SJCRH30 (cell line): Measurements from ENCODE around the gene CILP. TPM values are rescaled to one million over a fixed set of nuclear protein-coding genes. Genes with fewer than 3 reads are reported as not detected.
A peak's percentile ranks its signal among the peaks of the same experiment; 100 is the strongest.

ENCODE experiments used
- DNase-seq, 2 experiments: peaks; one replicate each; pipeline ENCODE4 v3.0.0-alpha.2; 2015 to 2020
- H3K27ac ChIP-seq: fragments of 250-450 bp; sonication (Bioruptor Pico); 2 replicates; pipeline ENCODE4 v1.5.1; 2020; ENCODE audit warnings: mild to moderate bottlenecking, moderate library complexity
- H3K27me3 ChIP-seq: fragments of 250-450 bp; sonication (Bioruptor Pico); 2 replicates; pipeline ENCODE4 v1.5.1; 2020; ENCODE audit warnings: mild to moderate bottlenecking, moderate library complexity
- H3K36me3 ChIP-seq: fragments of 250-450 bp; sonication (Bioruptor Pico); 2 replicates; pipeline ENCODE4 v1.5.1; 2020; ENCODE audit warnings: mild to moderate bottlenecking, moderate library complexity
- H3K4me1 ChIP-seq: fragments of 250-450 bp; sonication (Bioruptor Pico); 2 replicates; pipeline ENCODE4 v1.5.1; 2020; ENCODE audit warnings: mild to moderate bottlenecking, moderate library complexity
- H3K4me3 ChIP-seq: fragments of 250-450 bp; sonication (Bioruptor Pico); 2 replicates; pipeline ENCODE4 v1.5.1; 2020; ENCODE audit warnings: mild to moderate bottlenecking, moderate library complexity
- H3K9me3 ChIP-seq: fragments of 250-450 bp; sonication (Bioruptor Pico); replicated peaks from 2 replicates; pipeline ENCODE4 v1.5.1; 2020; ENCODE audit warnings: mild to moderate bottlenecking, moderate library complexity
- total RNA-seq: library from RNA; depleted of rRNA; stranded (reverse); fragments of >200 nt; shearing (Covaris generic); gene quantifications from 2 replicates; pipeline ENCODE4 v1.2.3, GENCODE V29; 2014; rRNA removed

The CILP gene
- total RNA-seq, 1 experiment from 2014 or later = not detected

- peaks cover 48% of the 10 kb centered on the region for H3K36me3 ChIP-seq
- no peak overlapping the region for H3K27ac ChIP-seq
- H3K27me3 ChIP-seq = no peaks in the 10 kb centered on the region
- no peaks in the 10 kb centered on the region; the same call in 1 of the 2 replicates for H3K9me3 ChIP-seq
- H3K4me3 ChIP-seq = no peak overlapping the region
- DNase-seq = no peak
- no peaks in the 10 kb centered on the region for H3K4me1 ChIP-seq
Measured at GRCh38 chr15:65165875-65166274, 45.4 kb downstream of the CILP start.

GRCh38 chr15:65164139-65164538 lies 47.1 kb downstream of the CILP start:
- DNase-seq = no peak
- Histone ChIP-seq H3K27ac (no peak overlapping the region), H3K9me3 (no peaks in the 10 kb centered on the region; the same call in 1 of the 2 replicates), H3K27me3 (no peaks in the 10 kb centered on the region), H3K4me3 (no peak overlapping the region), H3K4me1 (no peaks in the 10 kb centered on the region), H3K36me3 (peaks cover 36% of the 10 kb centered on the region)

DNA sequence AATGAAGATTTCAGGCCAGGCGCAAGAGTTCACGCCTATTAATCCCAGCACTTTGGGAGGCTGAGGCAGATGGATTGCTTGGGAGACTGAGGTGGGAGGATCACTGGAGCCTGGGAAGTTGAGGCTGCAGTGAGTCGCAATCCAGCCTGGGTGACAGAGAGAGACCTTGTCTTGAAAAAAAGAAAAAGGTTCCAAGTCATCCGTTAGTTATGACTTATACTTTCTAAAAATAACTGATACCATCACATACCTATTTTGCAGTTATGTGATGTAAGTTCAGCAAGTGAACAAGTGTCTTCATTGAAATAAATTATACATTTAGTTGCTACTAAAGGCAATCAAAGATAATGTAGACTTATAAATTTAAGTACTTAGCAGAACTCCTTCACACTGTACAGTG lies 48.2 kb downstream of the CILP start:
- H3K27ac ChIP-seq = no peak overlapping the region
- H3K27me3 ChIP-seq = no peaks in the 10 kb centered on the region
- DNase-seq = no peak
- H3K9me3 ChIP-seq = no peaks in the 10 kb centered on the region; the same call in 1 of the 2 replicates
- H3K4me1 ChIP-seq = no peaks in the 10 kb centered on the region
- peaks cover 44% of the 10 kb centered on the region for H3K36me3 ChIP-seq
- no peak overlapping the region for H3K4me3 ChIP-seq

GRCh38 chr15:65156692-65157091 lies 54.6 kb downstream of the CILP start:
- DNase-seq = no peak
- Histone ChIP-seq H3K4me1 (no peaks in the 10 kb centered on the region), H3K4me3 (no peak overlapping the region), H3K36me3 (peaks cover 66% of the 10 kb centered on the region), H3K27ac (no peak overlapping the region), H3K9me3 (no peaks in the 10 kb centered on the region), H3K27me3 (no peaks in the 10 kb centered on the region)

GRCh38 chr15:65154720-65155119 lies 56.6 kb downstream of the CILP start:
- H3K4me1 ChIP-seq = no peaks in the 10 kb centered on the region
- no peak overlapping the region for H3K27ac ChIP-seq
- DNase-seq = no peak
- H3K9me3 ChIP-seq = no peaks in the 10 kb centered on the region
- H3K4me3 ChIP-seq = no peak overlapping the region
- peaks cover 75% of the 10 kb centered on the region for H3K36me3 ChIP-seq
- H3K27me3 ChIP-seq = no peaks in the 10 kb centered on the region

GRCh38 chr15:65147902-65148301 lies 63.4 kb downstream of the CILP start:
- H3K27me3 ChIP-seq = no peaks in the 10 kb centered on the region
- no peak overlapping the region for H3K4me3 ChIP-seq
- peaks cover 41% of the 10 kb centered on the region for H3K36me3 ChIP-seq
- DNase-seq = no peak
- peaks cover 9% of the 10 kb centered on the region for H3K4me1 ChIP-seq
- no peak overlapping the region for H3K27ac ChIP-seq
- no peaks in the 10 kb centered on the region for H3K9me3 ChIP-seq

- H3K4me1 ChIP-seq = peaks cover 9% of the 10 kb centered on the region
- no peak overlapping the region for H3K27ac ChIP-seq
- peaks cover 28% of the 10 kb centered on the region for H3K36me3 ChIP-seq
- no peaks in the 10 kb centered on the region for H3K27me3 ChIP-seq
- H3K4me3 ChIP-seq = no peak overlapping the region
- H3K9me3 ChIP-seq = no peaks in the 10 kb centered on the region
- DNase-seq = peak; percentile 16 to 35
Measured at GRCh38 chr15:65146438-65146837, 64.8 kb downstream of the CILP start.

Other genes with a start within 250 kb of the CILP start
- gene SPG21, start 221.6 kb downstream of the CILP start, total RNA-seq = 79.9 and 88.6 TPM in 2 replicates
- gene MTFMT, start 181.8 kb downstream of the CILP start, total RNA-seq = 16.6 and 21.9 TPM in 2 replicates
- gene SLC51B, start 166.1 kb downstream of the CILP start, total RNA-seq = 0.36 TPM in 1 of 2 replicates, not detected in the other
- 0.08 TPM in 1 of 2 replicates, not detected in the other for gene RASL12, start 143.5 kb downstream of the CILP start, total RNA-seq
- 0.08 and 0.15 TPM in 2 replicates for gene KBTBD13, start 134.7 kb downstream of the CILP start, total RNA-seq
- 0.59 and 0.73 TPM in 2 replicates for gene UBAP1L, start 96.3 kb downstream of the CILP start, total RNA-seq
- gene PDCD7, start 77.7 kb downstream of the CILP start, total RNA-seq = 22.8 and 25.4 TPM in 2 replicates
- 43.3 and 44.2 TPM in 2 replicates for gene CLPX, start 26.1 kb downstream of the CILP start, total RNA-seq
- gene PARP16, start 75.4 kb upstream of the CILP start, total RNA-seq = 12.9 TPM in 2 replicates
- gene RNU5A-1, start 84.6 kb upstream of the CILP start, total RNA-seq = not detected in 2 replicates
- gene RNU5B-1, start 93.2 kb upstream of the CILP start, total RNA-seq = not detected in 2 replicates
- 6.6 and 8.7 TPM in 2 replicates for gene IGDCC3, start 166.5 kb upstream of the CILP start, total RNA-seq
- 7.3 and 8.6 TPM in 2 replicates for gene IGDCC4, start 211.5 kb upstream of the CILP start, total RNA-seq